ENCODE measurements around the gene RALGPS2.

Gene RALGPS2

GRCh38 chr1:178946416-178946815 is 221.4 kb downstream of the RALGPS2 start:
- H2BK15ac ChIP-seq (ENCODE audit: low read length): no peak overlapping the region
- no peak overlapping the region for H2BK120ac ChIP-seq (ENCODE audit: low read depth, low read length)
- peak overlapping the region; percentile 6 for H3K18ac ChIP-seq (ENCODE audit: low read length)
- H2BK5ac ChIP-seq (ENCODE audit: low read length): no peak overlapping the region
- H3K36me3 ChIP-seq (replicated peaks in 1 of 2; ENCODE audit: control insufficient read depth in 2 of 2, insufficient read depth in 2 of 2, low read length in 2 of 2): no peaks in the 10 kb centered on the region
- no peak overlapping the region for H3K14ac ChIP-seq (ENCODE audit: low read length)
- H3K79me1 ChIP-seq (ENCODE audit: low read depth, low read length): no peaks in the 10 kb centered on the region
- H3K4ac ChIP-seq (ENCODE audit: low read length): no peak overlapping the region
- H2BK12ac ChIP-seq (ENCODE audit: low read length): no peak overlapping the region
- H3K9ac ChIP-seq (ENCODE audit: low read depth, low read length, poor library complexity): no peak overlapping the region
- H3K27me3 ChIP-seq (ENCODE audit: control insufficient read depth in 3 of 3, insufficient read depth in 3 of 3, low read depth in 1 of 3, low read length in 3 of 3): no peaks in the 10 kb centered on the region
- no peak overlapping the region for H4K8ac ChIP-seq (ENCODE audit: low read depth, low read length)
- H3K23ac ChIP-seq (ENCODE audit: low read depth, low read length, poor library complexity): no peak overlapping the region
- no peaks in the 10 kb centered on the region for H3K9me3 ChIP-seq (replicated peaks in 1 of 2; ENCODE audit: control insufficient read depth in 2 of 2, insufficient read depth in 1 of 2, low read depth in 1 of 2, low read length in 2 of 2)
- H3K4me3 ChIP-seq (ENCODE audit: low read length in 2 of 2): no peak overlapping the region
- no peak overlapping the region for H4K91ac ChIP-seq (ENCODE audit: low read depth, low read length, poor library complexity)
- no peak overlapping the region for H3K4me2 ChIP-seq (ENCODE audit: insufficient read depth, low read length, poor library complexity, severe bottlenecking)
- peaks cover 0 to 7% of the 10 kb centered on the region in 2 donors for H3K4me1 ChIP-seq (ENCODE audit: control insufficient read depth in 2 of 2, insufficient read depth in 1 of 2, low read depth in 1 of 2, low read length in 2 of 2)
- no peak overlapping the region for H3K27ac ChIP-seq (replicated peaks; ENCODE audit: low read length)
- peak overlapping the region; percentile 80 for H2AFZ ChIP-seq (ENCODE audit: low read length)
- H2AK5ac ChIP-seq (ENCODE audit: low read depth, low read length): no peak overlapping the region
- no peak for DNase-seq (ENCODE audit: low spot score)
- WGBS, 2 donors (ENCODE audit: extremely low coverage in 2 of 2, insufficient read length in 2 of 2, insufficient replicate concordance in 1 of 2): no CpG with 5 or more reads among the region's 13 CpGs

GRCh38 chr1:178946855-178947676 is 222.0 kb downstream of the RALGPS2 start:
- H2BK12ac ChIP-seq (ENCODE audit: low read length): no peak overlapping the region

GRCh38 chr1:178947677-178947981 is 222.6 kb downstream of the RALGPS2 start:
- no peaks in the 10 kb centered on the region for H3K79me1 ChIP-seq (ENCODE audit: low read depth, low read length)
- no peak overlapping the region for H4K91ac ChIP-seq (ENCODE audit: low read depth, low read length, poor library complexity)
- no peak overlapping the region for H3K14ac ChIP-seq (ENCODE audit: low read length)
- H3K36me3 ChIP-seq (replicated peaks in 1 of 2; ENCODE audit: control insufficient read depth in 2 of 2, insufficient read depth in 2 of 2, low read length in 2 of 2): no peaks in the 10 kb centered on the region
- H3K4me2 ChIP-seq (ENCODE audit: insufficient read depth, low read length, poor library complexity, severe bottlenecking): no peak overlapping the region
- H2BK5ac ChIP-seq (ENCODE audit: low read length): no peak overlapping the region
- H3K4me3 ChIP-seq (ENCODE audit: low read length in 2 of 2): no peak overlapping the region
- no peaks in the 10 kb centered on the region for H3K9me3 ChIP-seq (replicated peaks in 1 of 2; ENCODE audit: control insufficient read depth in 2 of 2, insufficient read depth in 1 of 2, low read depth in 1 of 2, low read length in 2 of 2)
- H4K8ac ChIP-seq (ENCODE audit: low read depth, low read length): no peak overlapping the region
- H2BK12ac ChIP-seq (ENCODE audit: low read length): no peak overlapping the region
- DNase-seq (ENCODE audit: low spot score): no peak
- no peak overlapping the region for H2AFZ ChIP-seq (ENCODE audit: low read length)
- H2BK15ac ChIP-seq (ENCODE audit: low read length): no peak overlapping the region
- H3K4ac ChIP-seq (ENCODE audit: low read length): no peak overlapping the region
- H3K9ac ChIP-seq (ENCODE audit: low read depth, low read length, poor library complexity): no peak overlapping the region
- WGBS, 2 donors (ENCODE audit: extremely low coverage in 2 of 2, insufficient read length in 2 of 2, insufficient replicate concordance in 1 of 2): no CpG with 5 or more reads among the region's 3 CpGs
- no peak overlapping the region for H3K23ac ChIP-seq (ENCODE audit: low read depth, low read length, poor library complexity)
- H3K27ac ChIP-seq (replicated peaks; ENCODE audit: low read length): no peak overlapping the region
- peaks cover 0 to 7% of the 10 kb centered on the region in 2 donors for H3K4me1 ChIP-seq (ENCODE audit: control insufficient read depth in 2 of 2, insufficient read depth in 1 of 2, low read depth in 1 of 2, low read length in 2 of 2)
- H2AK5ac ChIP-seq (ENCODE audit: low read depth, low read length): no peak overlapping the region
- no peak overlapping the region for H3K18ac ChIP-seq (ENCODE audit: low read length)
- peaks cover 0 to 3% (median 0%) of the 10 kb centered on the region in 3 experiments for H3K27me3 ChIP-seq (ENCODE audit: control insufficient read depth in 3 of 3, insufficient read depth in 3 of 3, low read depth in 1 of 3, low read length in 3 of 3)
- no peak overlapping the region for H2BK120ac ChIP-seq (ENCODE audit: low read depth, low read length)

More at GRCh38 chr1:178946855-178947676, 222.0 kb downstream of the RALGPS2 start:
- Histone ChIP-seq H2AFZ (ENCODE audit: low read length) (peak overlapping the region; percentile 80), H3K79me1 (ENCODE audit: low read depth, low read length) (no peaks in the 10 kb centered on the region), H3K14ac (ENCODE audit: low read length) (no peak overlapping the region), H4K8ac (ENCODE audit: low read depth, low read length) (no peak overlapping the region), H2BK5ac (ENCODE audit: low read length) (no peak overlapping the region), H3K4ac (ENCODE audit: low read length) (no peak overlapping the region), H4K91ac (ENCODE audit: low read depth, low read length, poor library complexity) (no peak overlapping the region), H3K4me3 (ENCODE audit: low read length in 2 of 2) (no peak overlapping the region), H2BK15ac (ENCODE audit: low read length) (no peak overlapping the region), H3K4me2 (ENCODE audit: insufficient read depth, low read length, poor library complexity, severe bottlenecking) (no peak overlapping the region), H2BK120ac (ENCODE audit: low read depth, low read length) (no peak overlapping the region), H3K18ac (ENCODE audit: low read length) (peak overlapping the region; percentile 6), H3K36me3 (replicated peaks in 1 of 2; ENCODE audit: control insufficient read depth in 2 of 2, insufficient read depth in 2 of 2, low read length in 2 of 2) (no peaks in the 10 kb centered on the region), H2AK5ac (ENCODE audit: low read depth, low read length) (no peak overlapping the region), H3K23ac (ENCODE audit: low read depth, low read length, poor library complexity) (no peak overlapping the region), H3K9me3 (replicated peaks in 1 of 2; ENCODE audit: control insufficient read depth in 2 of 2, insufficient read depth in 1 of 2, low read depth in 1 of 2, low read length in 2 of 2) (no peaks in the 10 kb centered on the region), H3K4me1 (ENCODE audit: control insufficient read depth in 2 of 2, insufficient read depth in 1 of 2, low read depth in 1 of 2, low read length in 2 of 2) (peaks cover 0 to 7% of the 10 kb centered on the region in 2 donors), H3K27ac (replicated peaks; ENCODE audit: low read length) (no peak overlapping the region), H3K9ac (ENCODE audit: low read depth, low read length, poor library complexity) (no peak overlapping the region), H3K27me3 (ENCODE audit: control insufficient read depth in 3 of 3, insufficient read depth in 3 of 3, low read depth in 1 of 3, low read length in 3 of 3) (peaks cover 0 to 3% (median 0%) of the 10 kb centered on the region in 3 experiments)
- WGBS, 2 donors (ENCODE audit: extremely low coverage in 2 of 2, insufficient read length in 2 of 2, insufficient replicate concordance in 1 of 2): no CpG with 5 or more reads among the region's 4 CpGs
- DNase-seq (ENCODE audit: low spot score): no peak

GRCh38 chr1:178948676-178949075 is 223.6 kb downstream of the RALGPS2 start:
- H3K27ac ChIP-seq (replicated peaks; ENCODE audit: low read length): no peak overlapping the region
- no peak overlapping the region for H2BK5ac ChIP-seq (ENCODE audit: low read length)
- no peak overlapping the region for H3K9ac ChIP-seq (ENCODE audit: low read depth, low read length, poor library complexity)
- DNase-seq (ENCODE audit: low spot score): no peak
- H2BK120ac ChIP-seq (ENCODE audit: low read depth, low read length): no peak overlapping the region
- H3K4ac ChIP-seq (ENCODE audit: low read length): no peak overlapping the region
- H4K91ac ChIP-seq (ENCODE audit: low read depth, low read length, poor library complexity): no peak overlapping the region
- no peak overlapping the region for H3K14ac ChIP-seq (ENCODE audit: low read length)
- H3K4me2 ChIP-seq (ENCODE audit: insufficient read depth, low read length, poor library complexity, severe bottlenecking): no peak overlapping the region
- H2AK5ac ChIP-seq (ENCODE audit: low read depth, low read length): no peak overlapping the region
- WGBS, 2 donors (ENCODE audit: extremely low coverage in 2 of 2, insufficient read length in 2 of 2, insufficient replicate concordance in 1 of 2): no CpG with 5 or more reads among the region's 4 CpGs
- no peak overlapping the region for H4K8ac ChIP-seq (ENCODE audit: low read depth, low read length)
- H3K36me3 ChIP-seq (replicated peaks in 1 of 2; ENCODE audit: control insufficient read depth in 2 of 2, insufficient read depth in 2 of 2, low read length in 2 of 2): no peaks in the 10 kb centered on the region
- no peaks in the 10 kb centered on the region for H3K9me3 ChIP-seq (replicated peaks in 1 of 2; ENCODE audit: control insufficient read depth in 2 of 2, insufficient read depth in 1 of 2, low read depth in 1 of 2, low read length in 2 of 2)
- H2AFZ ChIP-seq (ENCODE audit: low read length): no peak overlapping the region
- H3K4me1 ChIP-seq (ENCODE audit: control insufficient read depth in 2 of 2, insufficient read depth in 1 of 2, low read depth in 1 of 2, low read length in 2 of 2): peaks cover 0 to 7% of the 10 kb centered on the region in 2 donors
- no peaks in the 10 kb centered on the region for H3K79me1 ChIP-seq (ENCODE audit: low read depth, low read length)
- peaks cover 0 to 3% (median 0%) of the 10 kb centered on the region in 3 experiments for H3K27me3 ChIP-seq (ENCODE audit: control insufficient read depth in 3 of 3, insufficient read depth in 3 of 3, low read depth in 1 of 3, low read length in 3 of 3)
- H3K18ac ChIP-seq (ENCODE audit: low read length): no peak overlapping the region
- no peak overlapping the region for H3K23ac ChIP-seq (ENCODE audit: low read depth, low read length, poor library complexity)
- no peak overlapping the region for H2BK15ac ChIP-seq (ENCODE audit: low read length)
- H3K4me3 ChIP-seq (ENCODE audit: low read length in 2 of 2): no peak overlapping the region
- no peak overlapping the region for H2BK12ac ChIP-seq (ENCODE audit: low read length)
